Measurements from ENCODE around the gene CAMK2A. TPM values are rescaled to one million over a fixed set of nuclear protein-coding genes. Genes with fewer than 3 reads are reported as not detected.

Gene CAMK2A
- total and polyA plus RNA-seq, 2 donors: 0.09 to 0.39 TPM

- Histone ChIP-seq H3K27me3 (ENCODE audit: control insufficient read depth in 2 of 2, insufficient read depth in 1 of 2, low read length in 1 of 2) (peaks cover 0 to 12% of the 10 kb centered on the region in 2 donors), H3K36me3 (ENCODE audit: control insufficient read depth in 2 of 2, insufficient read depth in 2 of 2, low read length in 1 of 2) (no peaks in the 10 kb centered on the region), H3K4me3 (ENCODE audit: low read length in 2 of 2) (no peak overlapping the region), H3K4me1 (ENCODE audit: control insufficient read depth in 2 of 2, insufficient read depth in 2 of 2, low read length in 2 of 2) (no peaks in the 10 kb centered on the region), H3K27ac (ENCODE audit: low read depth in 1 of 2, low read length in 1 of 2) (no peak overlapping the region), H3K9me3 (ENCODE audit: control insufficient read depth in 2 of 2, insufficient read depth in 1 of 2, low read length in 1 of 2) (no peaks in the 10 kb centered on the region)
- 95% methylated on average over 2 of the region's 2 CpGs for WGBS
- no peak for DNase-seq (ENCODE audit: low read depth in 6 of 9, low spot score in 9 of 9)
These were observed 69.7 kb downstream of the CAMK2A start for GRCh38 chr5:150219861-150220260.

DNA sequence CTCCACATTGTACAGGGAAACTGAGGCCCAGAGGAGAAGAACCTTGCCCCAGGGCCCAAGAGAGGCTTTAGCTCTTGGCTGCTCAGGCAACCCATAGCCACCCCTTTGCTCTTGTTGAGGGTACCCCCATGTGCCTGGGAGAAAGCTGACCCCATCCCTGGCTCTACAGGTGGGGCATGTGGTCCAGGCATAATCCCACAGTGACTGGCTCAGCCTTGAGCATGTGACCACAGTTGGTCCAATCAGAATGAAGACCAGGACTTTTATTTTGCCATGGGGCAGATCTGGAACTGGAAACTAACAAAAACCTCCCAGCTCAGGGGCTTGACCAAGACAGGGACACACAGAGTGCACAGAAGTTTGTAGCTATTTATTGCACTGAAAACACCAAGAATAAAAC, 70.4 kb downstream of the CAMK2A start:
- H3K36me3 ChIP-seq (ENCODE audit: control insufficient read depth in 2 of 2, insufficient read depth in 2 of 2, low read length in 1 of 2): no peaks in the 10 kb centered on the region
- no peak overlapping the region for H3K27ac ChIP-seq (ENCODE audit: low read depth in 1 of 2, low read length in 1 of 2)
- H3K9me3 ChIP-seq (ENCODE audit: control insufficient read depth in 2 of 2, insufficient read depth in 1 of 2, low read length in 1 of 2): no peaks in the 10 kb centered on the region
- no peaks in the 10 kb centered on the region for H3K4me1 ChIP-seq (ENCODE audit: control insufficient read depth in 2 of 2, insufficient read depth in 2 of 2, low read length in 2 of 2)
- H3K4me3 ChIP-seq (ENCODE audit: low read length in 2 of 2): no peak overlapping the region
- peaks cover 0 to 12% of the 10 kb centered on the region in 2 donors for H3K27me3 ChIP-seq (ENCODE audit: control insufficient read depth in 2 of 2, insufficient read depth in 1 of 2, low read length in 1 of 2)
- DNase-seq (ENCODE audit: low read depth in 6 of 9, low spot score in 9 of 9): no peak

- no peak overlapping the region for H3K4me3 ChIP-seq (ENCODE audit: low read length in 2 of 2)
- no peak overlapping the region for H3K27ac ChIP-seq (ENCODE audit: low read depth in 1 of 2, low read length in 1 of 2)
- H3K9me3 ChIP-seq (ENCODE audit: control insufficient read depth in 2 of 2, insufficient read depth in 1 of 2, low read length in 1 of 2): no peaks in the 10 kb centered on the region
- H3K36me3 ChIP-seq (ENCODE audit: control insufficient read depth in 2 of 2, insufficient read depth in 2 of 2, low read length in 1 of 2): no peaks in the 10 kb centered on the region
- no peak for DNase-seq (ENCODE audit: low read depth in 6 of 9, low spot score in 9 of 9)
- 90% methylated on average over 5 of the region's 5 CpGs for WGBS
- H3K27me3 ChIP-seq (ENCODE audit: control insufficient read depth in 2 of 2, insufficient read depth in 1 of 2, low read length in 1 of 2): peaks cover 0 to 12% of the 10 kb centered on the region in 2 donors
- H3K4me1 ChIP-seq (ENCODE audit: control insufficient read depth in 2 of 2, insufficient read depth in 2 of 2, low read length in 2 of 2): no peaks in the 10 kb centered on the region
These were observed 70.9 kb downstream of the CAMK2A start for GRCh38 chr5:150218693-150219035.

- Histone ChIP-seq H3K27me3 (ENCODE audit: control insufficient read depth in 2 of 2, insufficient read depth in 1 of 2, low read length in 1 of 2) (peaks cover 0 to 12% of the 10 kb centered on the region in 2 donors), H3K36me3 (ENCODE audit: control insufficient read depth in 2 of 2, insufficient read depth in 2 of 2, low read length in 1 of 2) (no peaks in the 10 kb centered on the region), H3K4me1 (ENCODE audit: control insufficient read depth in 2 of 2, insufficient read depth in 2 of 2, low read length in 2 of 2) (no peaks in the 10 kb centered on the region), H3K9me3 (ENCODE audit: control insufficient read depth in 2 of 2, insufficient read depth in 1 of 2, low read length in 1 of 2) (no peaks in the 10 kb centered on the region), H3K27ac (ENCODE audit: low read depth in 1 of 2, low read length in 1 of 2) (no peak overlapping the region), H3K4me3 (ENCODE audit: low read length in 2 of 2) (no peak overlapping the region)
- peak; percentile 30 to 85 (median 55) for DNase-seq (ENCODE audit: low read depth in 6 of 9, low spot score in 9 of 9)
- WGBS: 42% methylated on average over 10 of the region's 10 CpGs
These were observed 71.5 kb downstream of the CAMK2A start for GRCh38 chr5:150217873-150218692.

GRCh38 chr5:150217038-150217437, 72.5 kb downstream of the CAMK2A start:
- H3K36me3 ChIP-seq (ENCODE audit: control insufficient read depth in 2 of 2, insufficient read depth in 2 of 2, low read length in 1 of 2): no peaks in the 10 kb centered on the region
- no peak overlapping the region for H3K4me3 ChIP-seq (ENCODE audit: low read length in 2 of 2)
- no peak overlapping the region for H3K27ac ChIP-seq (ENCODE audit: low read depth in 1 of 2, low read length in 1 of 2)
- H3K4me1 ChIP-seq (ENCODE audit: control insufficient read depth in 2 of 2, insufficient read depth in 2 of 2, low read length in 2 of 2): no peaks in the 10 kb centered on the region
- H3K27me3 ChIP-seq (ENCODE audit: control insufficient read depth in 2 of 2, insufficient read depth in 1 of 2, low read length in 1 of 2): peaks cover 0 to 12% of the 10 kb centered on the region in 2 donors
- H3K9me3 ChIP-seq (ENCODE audit: control insufficient read depth in 2 of 2, insufficient read depth in 1 of 2, low read length in 1 of 2): no peaks in the 10 kb centered on the region
- DNase-seq (ENCODE audit: low read depth in 6 of 9, low spot score in 9 of 9): no peak
- 65% methylated on average over 2 of the region's 2 CpGs for WGBS

DNA sequence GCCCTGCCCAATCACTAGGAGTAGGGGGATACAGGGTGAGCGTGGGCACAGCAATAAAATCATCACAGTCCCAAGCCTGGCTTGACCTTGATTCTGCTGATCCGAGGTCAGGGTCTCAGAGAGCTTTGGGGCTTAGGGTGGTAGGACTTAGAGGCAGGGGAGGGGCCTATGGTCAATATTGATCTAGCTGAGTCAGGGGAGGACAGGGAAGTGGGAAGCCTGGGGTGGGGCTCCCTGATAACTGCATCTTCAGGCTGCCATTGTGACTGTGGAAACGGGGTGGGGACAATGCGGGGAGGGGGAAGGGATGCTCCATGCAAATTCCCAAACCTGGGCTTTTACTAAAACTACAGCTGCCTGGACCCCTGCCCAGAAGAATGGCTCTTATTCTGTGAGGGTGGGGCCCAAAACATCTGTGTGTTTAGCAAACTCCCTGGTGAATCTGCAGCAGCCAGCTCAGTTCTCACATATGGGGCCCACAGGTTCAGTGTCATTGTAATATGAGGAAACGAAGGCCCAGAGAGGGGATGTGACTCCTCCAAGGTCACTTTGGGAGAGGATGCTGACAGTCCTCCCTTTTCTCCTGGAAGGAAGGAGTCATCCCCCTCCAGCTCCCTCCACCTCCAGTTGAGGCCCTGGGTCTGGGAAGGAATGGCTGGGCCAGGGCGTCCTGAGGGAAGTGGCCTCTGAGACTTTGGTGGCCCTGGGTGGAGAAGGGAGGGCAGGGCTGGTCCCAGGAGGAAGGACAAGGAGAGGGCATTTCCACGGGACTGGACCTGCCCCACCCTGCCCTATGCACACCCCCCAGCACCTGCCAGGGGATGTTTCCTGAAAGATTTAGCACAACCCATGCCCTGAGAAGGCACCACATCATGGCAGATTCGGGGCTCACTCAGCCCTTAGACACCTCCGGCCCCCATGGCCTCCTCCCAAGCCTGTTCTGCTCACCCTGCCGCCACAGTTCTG, 73.3 kb downstream of the CAMK2A start:
- WGBS: 90% methylated on average over 10 of the region's 10 CpGs
- Histone ChIP-seq H3K4me1 (ENCODE audit: control insufficient read depth in 2 of 2, insufficient read depth in 2 of 2, low read length in 2 of 2) (no peaks in the 10 kb centered on the region), H3K27me3 (ENCODE audit: control insufficient read depth in 2 of 2, insufficient read depth in 1 of 2, low read length in 1 of 2) (peaks cover 0 to 14% of the 10 kb centered on the region in 2 donors), H3K4me3 (ENCODE audit: low read length in 2 of 2) (no peak overlapping the region), H3K27ac (ENCODE audit: low read depth in 1 of 2, low read length in 1 of 2) (no peak overlapping the region), H3K9me3 (ENCODE audit: control insufficient read depth in 2 of 2, insufficient read depth in 1 of 2, low read length in 1 of 2) (no peaks in the 10 kb centered on the region), H3K36me3 (ENCODE audit: control insufficient read depth in 2 of 2, insufficient read depth in 2 of 2, low read length in 1 of 2) (no peaks in the 10 kb centered on the region)
- no peak for DNase-seq (ENCODE audit: low read depth in 6 of 9, low spot score in 9 of 9)

DNA sequence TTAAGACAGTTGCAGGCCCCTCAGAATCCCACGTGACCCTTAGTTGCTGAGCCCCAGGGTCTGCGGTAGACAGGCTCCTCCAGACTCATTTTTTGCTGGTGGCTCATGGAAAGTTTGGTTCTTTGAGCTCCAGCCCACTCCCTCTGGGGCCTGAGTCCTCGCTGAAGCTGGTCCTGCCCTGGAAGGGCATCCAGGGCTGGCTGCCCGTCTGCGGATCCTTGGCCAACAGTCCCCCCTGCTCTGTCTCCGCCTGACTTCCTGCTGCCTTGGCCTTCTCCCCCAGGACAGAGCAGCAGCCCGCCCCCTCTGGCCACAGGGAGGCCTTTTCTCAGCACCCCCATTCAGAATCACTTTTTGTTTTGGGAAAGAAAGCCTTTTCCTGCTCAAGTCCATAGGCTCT, 75.3 kb downstream of the CAMK2A start:
- Histone ChIP-seq H3K27ac (ENCODE audit: low read depth in 1 of 2, low read length in 1 of 2) (no peak overlapping the region), H3K4me1 (ENCODE audit: control insufficient read depth in 2 of 2, insufficient read depth in 2 of 2, low read length in 2 of 2) (peaks cover 0 to 1% of the 10 kb centered on the region in 2 donors), H3K9me3 (ENCODE audit: control insufficient read depth in 2 of 2, insufficient read depth in 1 of 2, low read length in 1 of 2) (no peaks in the 10 kb centered on the region), H3K27me3 (ENCODE audit: control insufficient read depth in 2 of 2, insufficient read depth in 1 of 2, low read length in 1 of 2) (peaks cover 0 to 23% of the 10 kb centered on the region in 2 donors), H3K36me3 (ENCODE audit: control insufficient read depth in 2 of 2, insufficient read depth in 2 of 2, low read length in 1 of 2) (no peaks in the 10 kb centered on the region), H3K4me3 (ENCODE audit: low read length in 2 of 2) (no peak overlapping the region)
- no peak for DNase-seq (ENCODE audit: low read depth in 6 of 9, low spot score in 9 of 9)
- 94% methylated on average over 7 of the region's 7 CpGs for WGBS

DNA sequence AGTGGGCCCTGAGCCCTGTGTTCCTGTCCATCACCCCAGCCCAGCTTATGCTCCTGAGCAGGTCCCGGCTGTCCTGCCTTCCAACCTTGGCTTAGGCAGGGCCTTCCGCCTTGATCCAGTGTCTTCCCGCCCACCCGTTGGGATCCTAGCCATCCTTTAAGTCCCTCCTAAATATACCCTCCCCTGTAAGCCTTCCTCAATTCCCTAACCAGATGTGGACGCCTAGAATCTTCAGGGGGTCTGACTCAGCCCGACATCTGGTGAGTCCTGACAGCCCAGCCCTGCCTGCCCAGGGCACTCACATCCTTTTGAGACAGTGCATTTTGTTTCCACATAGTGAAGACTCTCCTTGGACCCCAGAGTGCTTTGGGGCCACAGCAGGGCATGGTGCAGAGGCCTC, 76.0 kb downstream of the CAMK2A start:
- WGBS: 94% methylated on average over 6 of the region's 6 CpGs
- H3K4me1 ChIP-seq (ENCODE audit: control insufficient read depth in 2 of 2, insufficient read depth in 2 of 2, low read length in 2 of 2): peaks cover 0 to 9% of the 10 kb centered on the region in 2 donors
- no peaks in the 10 kb centered on the region for H3K36me3 ChIP-seq (ENCODE audit: control insufficient read depth in 2 of 2, insufficient read depth in 2 of 2, low read length in 1 of 2)
- H3K4me3 ChIP-seq (ENCODE audit: low read length in 2 of 2): no peak overlapping the region
- DNase-seq (ENCODE audit: low read depth in 6 of 9, low spot score in 9 of 9): no peak
- peaks cover 0 to 31% of the 10 kb centered on the region in 2 donors for H3K27me3 ChIP-seq (ENCODE audit: control insufficient read depth in 2 of 2, insufficient read depth in 1 of 2, low read length in 1 of 2)
- H3K27ac ChIP-seq (ENCODE audit: low read depth in 1 of 2, low read length in 1 of 2): no peak overlapping the region
- H3K9me3 ChIP-seq (ENCODE audit: control insufficient read depth in 2 of 2, insufficient read depth in 1 of 2, low read length in 1 of 2): no peaks in the 10 kb centered on the region
